AG09309 (cell line): Measurements from ENCODE around the gene HES1.
"Not testable (repeated sequence)": the region's sequence is repeated elsewhere in the genome, so short reads cannot be mapped to it uniquely, and the experiment has no call there.

Experiments used
- DNase-seq: peaks from one replicate; pipeline ENCODE4 v3.0.0-alpha.2; 2010; ENCODE audit warnings: low read depth
- H3K4me3 ChIP-seq: 2 replicates; pipeline ENCODE4 v1.5.1; 2011; ENCODE audit warnings: mild to moderate bottlenecking, low read depth, low read length, moderate library complexity; ENCODE audit not compliant: control insufficient read depth
- CTCF ChIP-seq: IDR thresholded peaks from 2 replicates; pipeline ENCODE4 v1.5.1; 2011; ENCODE audit warnings: mild to moderate bottlenecking, low read depth, low read length, inconsistent platforms; ENCODE audit not compliant: insufficient read depth, control insufficient read depth; ENCODE audit errors: missing control alignments

HES1 gene

GRCh38 chr3:194135806-194136518 lies at the start of gene HES1:
Gene HES1 (plus strand): TSS chr3:194136148. CDS start chr3:194136381, 233 bp downstream.
- DNase-seq: peak; percentile 96
- H3K4me3 ChIP-seq: peak within 1 kb of the TSS; percentile 81
- no peak for TF ChIP-seq CTCF

- TF ChIP-seq CTCF: no peak
- no peak overlapping the region for H3K4me3 ChIP-seq
- no peak for DNase-seq
Observed at GRCh38 chr3:194086388-194087075, 49.4 kb upstream of the HES1 start.

- DNase-seq: no peak
- no peak for TF ChIP-seq CTCF
- no peak overlapping the region for H3K4me3 ChIP-seq
Observed at GRCh38 chr3:194087280-194087679, 48.7 kb upstream of the HES1 start.

- TF ChIP-seq CTCF: no peak
- H3K4me3 ChIP-seq: no peak overlapping the region
- no peak for DNase-seq
Observed at GRCh38 chr3:194087995-194088855, 47.7 kb upstream of the HES1 start.

GRCh38 chr3:194089357-194090177 lies 46.4 kb upstream of the HES1 start:
- TF ChIP-seq CTCF: no peak
- DNase-seq: peak; percentile 100
- no peak overlapping the region for H3K4me3 ChIP-seq

- DNase-seq, H3K4me3 ChIP-seq: not testable (repeated sequence)
Observed at GRCh38 chr3:194090178-194090555, 45.8 kb upstream of the HES1 start.
